Smooth muscle cell (in vitro differentiated cells): ENCODE data around the gene SPACA4. TPM values are rescaled to one million over a fixed set of nuclear protein-coding genes. Genes with fewer than 3 reads are reported as not detected.

Experiments
- DNase-seq: peaks from one replicate; lab custom pipeline; 2025; ENCODE audit not compliant: unreplicated experiment; lab: John Stamatoyannopoulos, UW
- H2AFZ ChIP-seq: fragments of 200-600 bp; sonication (generic); 2 replicates; pipeline ENCODE4 v1.6.0; 2016; ENCODE audit warnings: antibody characterized with exemption, low read depth, mild to moderate bottlenecking
- H3F3A ChIP-seq: fragments of 200-600 bp; sonication (generic); 2 replicates; pipeline ENCODE4 v1.6.0; 2017; ENCODE audit warnings: antibody characterized with exemption, low read depth
- H3K27ac ChIP-seq: fragments of 200-600 bp; sonication (generic); 2 replicates; pipeline ENCODE4 v1.5.1; 2016; ENCODE audit warnings: low read depth, mild to moderate bottlenecking
- H3K27me3 ChIP-seq: fragments of 200-600 bp; sonication (generic); 2 replicates; pipeline ENCODE4 v1.6.1; 2016; ENCODE audit warnings: low read depth, mild to moderate bottlenecking
- H3K36me3 ChIP-seq: fragments of 200-600 bp; sonication (generic); 2 replicates; pipeline ENCODE4 v1.5.1; 2016; ENCODE audit warnings: low read depth
- H3K4me1 ChIP-seq: fragments of 200-600 bp; sonication (generic); 2 replicates; pipeline ENCODE4 v1.5.1; 2016; ENCODE audit warnings: low read depth
- H3K4me2 ChIP-seq: fragments of 200-600 bp; sonication (generic); 2 replicates; pipeline ENCODE4 v1.6.0; 2016; ENCODE audit warnings: mild to moderate bottlenecking
- H3K4me3 ChIP-seq: fragments of 200-600 bp; sonication (generic); 2 replicates; pipeline ENCODE4 v1.5.1; 2016; ENCODE audit warnings: mild to moderate bottlenecking
- H3K79me2 ChIP-seq: fragments of 200-600 bp; sonication (generic); 2 replicates; pipeline ENCODE4 v1.6.0; 2016; ENCODE audit warnings: low read depth, mild to moderate bottlenecking
- H3K9ac ChIP-seq: fragments of 200-600 bp; sonication (generic); 2 replicates; pipeline ENCODE4 v1.6.0; 2016; ENCODE audit warnings: low read depth
- H3K9me3 ChIP-seq: fragments of 200-600 bp; sonication (generic); replicated peaks from 2 replicates; pipeline ENCODE4 v1.5.1; 2016; ENCODE audit warnings: low read depth
- H4K20me1 ChIP-seq: fragments of 200-600 bp; sonication (generic); 2 replicates; pipeline ENCODE4 v1.6.0; 2016; ENCODE audit warnings: low read depth
- whole genome bisulfite sequencing: methylation state at CpG from one replicate; pipeline ENCODE4 v1.1.7; 2016; ENCODE audit warnings: low lambda C conversion rate; 5-methylcytosine and 5-hydroxymethylcytosine counted together
- polyA plus RNA-seq: library from polyadenylated mRNA; unstranded; fragments of >200 nt; fragmentation: Nextera tagmentation; extraction: Ambion mirVana; gene quantifications from 2 replicates; pipeline ENCODE4 v1.2.1, GENCODE V29; 2016
- total RNA-seq: library from RNA; depleted of rRNA; stranded (reverse); fragments of >200 nt; gene quantifications from 2 replicates; pipeline ENCODE4 v1.2.3, GENCODE V29; 2014
- TF ChIP-seq, protein P1 (sequence below): fragments of 200-600 bp; sonication (generic); IDR thresholded peaks from 2 replicates; pipeline ENCODE4 v1.5.1; 2017; ENCODE audit warnings: borderline replicate concordance, mild to moderate bottlenecking, antibody characterized with exemption; ENCODE audit not compliant: insufficient read depth, poor library complexity, severe bottlenecking

SPACA4 gene
- total and polyA plus RNA-seq, 2 experiments from 2014 or later: 0.43 TPM; not detected in 1

DNA sequence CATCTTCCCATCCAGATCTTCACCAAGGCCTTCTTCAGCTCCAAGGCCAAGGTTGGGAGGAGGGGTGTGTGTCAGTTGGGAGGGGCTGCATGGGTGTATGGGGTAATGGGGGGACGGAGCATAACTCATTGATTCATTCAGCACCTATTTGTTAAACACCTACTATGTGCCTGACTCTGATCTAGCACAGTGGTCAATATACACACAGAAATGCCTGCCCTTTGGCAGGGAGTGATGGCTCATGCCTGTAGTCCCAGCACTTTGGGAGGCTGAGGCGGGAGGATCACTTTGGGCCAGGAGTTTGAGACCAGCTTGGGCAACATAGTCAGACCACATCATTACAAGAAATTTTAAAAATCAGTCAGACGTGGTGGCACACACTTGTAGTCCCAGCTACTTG lies 19.2 kb upstream of the SPACA4 start:
- TF ChIP-seq, protein P1, sequence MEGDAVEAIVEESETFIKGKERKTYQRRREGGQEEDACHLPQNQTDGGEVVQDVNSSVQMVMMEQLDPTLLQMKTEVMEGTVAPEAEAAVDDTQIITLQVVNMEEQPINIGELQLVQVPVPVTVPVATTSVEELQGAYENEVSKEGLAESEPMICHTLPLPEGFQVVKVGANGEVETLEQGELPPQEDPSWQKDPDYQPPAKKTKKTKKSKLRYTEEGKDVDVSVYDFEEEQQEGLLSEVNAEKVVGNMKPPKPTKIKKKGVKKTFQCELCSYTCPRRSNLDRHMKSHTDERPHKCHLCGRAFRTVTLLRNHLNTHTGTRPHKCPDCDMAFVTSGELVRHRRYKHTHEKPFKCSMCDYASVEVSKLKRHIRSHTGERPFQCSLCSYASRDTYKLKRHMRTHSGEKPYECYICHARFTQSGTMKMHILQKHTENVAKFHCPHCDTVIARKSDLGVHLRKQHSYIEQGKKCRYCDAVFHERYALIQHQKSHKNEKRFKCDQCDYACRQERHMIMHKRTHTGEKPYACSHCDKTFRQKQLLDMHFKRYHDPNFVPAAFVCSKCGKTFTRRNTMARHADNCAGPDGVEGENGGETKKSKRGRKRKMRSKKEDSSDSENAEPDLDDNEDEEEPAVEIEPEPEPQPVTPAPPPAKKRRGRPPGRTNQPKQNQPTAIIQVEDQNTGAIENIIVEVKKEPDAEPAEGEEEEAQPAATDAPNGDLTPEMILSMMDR: no peak
- DNase-seq: no peak
- Histone ChIP-seq H3K79me2 (no peaks in the 10 kb centered on the region), H3K4me1 (no peaks in the 10 kb centered on the region), H4K20me1 (no peaks in the 10 kb centered on the region), H3K27ac (no peak overlapping the region), H3F3A (no peaks in the 10 kb centered on the region), H3K4me3 (no peak overlapping the region), H2AFZ (no peak overlapping the region), H3K9me3 (no peaks in the 10 kb centered on the region), H3K27me3 (no peaks in the 10 kb centered on the region), H3K4me2 (no peak overlapping the region), H3K36me3 (no peaks in the 10 kb centered on the region), H3K9ac (no peak overlapping the region)
- WGBS: 100% methylated on average over 3 of the region's 3 CpGs

DNA sequence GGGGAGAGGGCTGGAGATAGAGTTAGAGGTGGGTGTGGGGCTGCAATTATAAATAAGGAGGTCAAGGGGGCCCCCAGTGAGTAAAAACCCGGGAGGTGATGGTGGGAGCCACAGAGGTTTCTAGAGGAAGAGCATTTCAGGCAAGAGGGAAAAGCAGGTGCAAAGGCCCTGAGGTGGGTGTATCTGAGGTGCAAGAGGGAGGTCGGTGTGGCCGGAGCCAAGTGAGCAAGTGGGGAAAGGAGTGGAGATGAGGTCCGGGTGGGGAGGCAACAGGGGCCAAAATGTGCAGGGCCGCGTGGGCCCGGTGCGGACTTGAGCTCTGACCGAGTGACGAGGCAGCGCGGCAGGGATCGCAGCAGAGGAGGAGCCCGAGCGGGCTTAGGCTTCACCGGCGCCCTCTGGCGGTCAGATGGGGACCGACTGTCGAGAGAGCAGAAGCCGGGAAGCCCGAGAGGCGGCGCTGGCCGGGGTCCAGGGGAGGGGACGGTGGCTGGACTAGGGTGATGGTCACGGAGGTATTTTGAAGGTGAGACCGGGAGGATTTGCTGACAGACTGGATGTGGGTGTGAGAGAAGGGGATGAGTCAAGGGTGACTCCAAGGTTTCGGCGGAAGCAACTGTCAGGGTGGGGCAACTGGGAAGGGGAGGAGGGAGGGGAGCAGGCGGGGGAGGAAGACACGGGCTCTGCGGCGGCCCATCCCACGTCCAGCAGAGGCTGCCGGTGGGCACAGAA lies 17.7 kb upstream of the SPACA4 start:
- Histone ChIP-seq H3K36me3 (no peaks in the 10 kb centered on the region), H3F3A (no peaks in the 10 kb centered on the region), H2AFZ (no peak overlapping the region), H3K79me2 (no peaks in the 10 kb centered on the region), H3K27ac (no peak overlapping the region), H3K4me3 (peak overlapping the region; percentile 43), H3K4me1 (no peaks in the 10 kb centered on the region), H4K20me1 (no peaks in the 10 kb centered on the region), H3K27me3 (no peaks in the 10 kb centered on the region), H3K9ac (no peak overlapping the region), H3K9me3 (no peaks in the 10 kb centered on the region), H3K4me2 (peak overlapping the region; percentile 61)
- peak; percentile 66 for DNase-seq
- 5% methylated on average over 33 of the region's 36 CpGs for WGBS
- TF ChIP-seq, protein P1: peak; percentile 98

DNA sequence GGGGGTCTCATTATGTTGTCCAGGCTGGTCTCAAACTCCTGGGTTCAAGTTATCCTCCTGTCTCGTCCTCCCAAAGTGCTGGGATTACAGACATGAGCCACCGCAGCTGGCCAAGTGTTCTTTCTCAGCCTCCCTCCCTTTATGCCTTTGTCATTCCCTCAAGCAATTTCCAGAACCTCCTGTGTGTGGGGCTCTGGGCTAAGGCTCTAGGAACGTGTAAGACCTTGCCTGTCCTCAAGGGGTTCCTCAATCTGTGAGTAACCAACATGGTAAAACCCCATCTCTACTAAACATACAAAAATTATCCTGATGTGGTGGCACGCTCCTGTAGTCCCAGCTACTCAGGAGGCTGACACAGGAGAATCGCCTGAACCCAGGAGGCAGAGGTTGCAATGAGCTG lies 15.5 kb upstream of the SPACA4 start:
- H3K9me3 ChIP-seq: no peaks in the 10 kb centered on the region
- no peak overlapping the region for H3K4me3 ChIP-seq
- no peaks in the 10 kb centered on the region for H4K20me1 ChIP-seq
- no peak overlapping the region for H2AFZ ChIP-seq
- H3K79me2 ChIP-seq: no peaks in the 10 kb centered on the region
- 75% methylated on average over 5 of the region's 5 CpGs for WGBS
- H3K36me3 ChIP-seq: no peaks in the 10 kb centered on the region
- no peaks in the 10 kb centered on the region for H3K4me1 ChIP-seq
- H3K27ac ChIP-seq: no peak overlapping the region
- H3K9ac ChIP-seq: no peak overlapping the region
- H3K4me2 ChIP-seq: no peak overlapping the region
- TF ChIP-seq, protein P1: no peak
- no peaks in the 10 kb centered on the region for H3K27me3 ChIP-seq
- H3F3A ChIP-seq: no peaks in the 10 kb centered on the region
- DNase-seq: no peak

DNA sequence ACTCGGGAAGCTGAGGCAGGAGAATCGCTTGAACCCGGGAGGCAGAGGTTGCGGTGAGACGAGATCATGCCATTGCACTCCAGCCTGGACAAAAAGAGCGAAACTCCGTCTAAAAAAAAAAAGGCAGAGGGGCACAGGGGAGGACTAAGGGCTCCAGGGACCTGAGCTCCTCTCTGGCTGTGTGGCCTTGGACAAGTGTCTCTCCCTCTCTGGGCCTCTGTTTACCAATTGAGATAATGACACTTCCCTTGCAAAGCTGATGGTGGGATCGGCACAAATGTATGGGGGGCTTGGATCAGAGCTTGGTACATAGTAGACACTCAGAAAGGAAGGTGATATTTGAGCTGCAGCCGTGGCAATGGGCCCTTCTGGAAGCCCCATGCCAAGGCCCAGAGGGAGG lies 11.4 kb upstream of the SPACA4 start:
- TF ChIP-seq, protein P1: no peak
- no peaks in the 10 kb centered on the region for H3K79me2 ChIP-seq

More for the DNA sequence above, 11.4 kb upstream of the SPACA4 start:
- 88% methylated on average over 9 of the region's 9 CpGs for WGBS
- Histone ChIP-seq H3F3A (no peaks in the 10 kb centered on the region), H3K27ac (no peak overlapping the region), H3K9me3 (no peaks in the 10 kb centered on the region), H3K9ac (no peak overlapping the region), H3K36me3 (no peaks in the 10 kb centered on the region), H3K4me2 (no peak overlapping the region), H3K27me3 (no peaks in the 10 kb centered on the region), H2AFZ (no peak overlapping the region), H3K4me1 (no peaks in the 10 kb centered on the region), H3K4me3 (no peak overlapping the region), H4K20me1 (no peaks in the 10 kb centered on the region)
- no peak for DNase-seq
